ENCODE measurements around the gene BTNL9.
"Not testable (repeated sequence)": the region's sequence is repeated elsewhere in the genome, so short reads cannot be mapped to it uniquely, and the experiment has no call there.

The BTNL9 gene

GRCh38 chr5:181039931-181040630 is at the start of gene BTNL9:
Gene BTNL9 (plus strand): TSS chr5:181040266. CDS start chr5:181045490, 5,224 bp downstream.
- no peak for DNase-seq (ENCODE audit: low spot score)

- DNase-seq (ENCODE audit: low spot score): no peak
Observed at GRCh38 chr5:180990882-180991242, 49.2 kb upstream of the BTNL9 start.

- no peak for DNase-seq (ENCODE audit: low spot score)
Observed at GRCh38 chr5:181001947-181002346, 38.1 kb upstream of the BTNL9 start.

GRCh38 chr5:181005791-181006190 is 34.3 kb upstream of the BTNL9 start:
- no peak for DNase-seq (ENCODE audit: low spot score)

GRCh38 chr5:181008136-181008535 is 31.9 kb upstream of the BTNL9 start:
- DNase-seq (ENCODE audit: low spot score): no peak

GRCh38 chr5:181010018-181010417 is 30.0 kb upstream of the BTNL9 start:
- DNase-seq (ENCODE audit: low spot score): not testable (repeated sequence)

GRCh38 chr5:181014654-181015053 is 25.4 kb upstream of the BTNL9 start:
- DNase-seq (ENCODE audit: low spot score): not testable (repeated sequence)

GRCh38 chr5:181017448-181017847 is 22.6 kb upstream of the BTNL9 start:
- DNase-seq (ENCODE audit: low spot score): not testable (repeated sequence)

- no peak for DNase-seq (ENCODE audit: low spot score)
Observed at GRCh38 chr5:181020688-181021087, 19.4 kb upstream of the BTNL9 start.

GRCh38 chr5:181024245-181025064 is 15.6 kb upstream of the BTNL9 start:
- DNase-seq (ENCODE audit: low spot score): no peak

- no peak for DNase-seq (ENCODE audit: low spot score)
Observed at GRCh38 chr5:181027452-181028031, 12.5 kb upstream of the BTNL9 start.

GRCh38 chr5:181028032-181028819 is 11.8 kb upstream of the BTNL9 start:
- DNase-seq (ENCODE audit: low spot score): no peak

- DNase-seq (ENCODE audit: low spot score): no peak
Observed at GRCh38 chr5:181031716-181032115, 8.3 kb upstream of the BTNL9 start.

- DNase-seq (ENCODE audit: low spot score): peak; percentile 3
Observed at GRCh38 chr5:181035991-181036815, 3.9 kb upstream of the BTNL9 start.

GRCh38 chr5:181036816-181037364 is 3.2 kb upstream of the BTNL9 start:
- DNase-seq (ENCODE audit: low spot score): no peak

GRCh38 chr5:181037365-181037861 is 2.7 kb upstream of the BTNL9 start:
- DNase-seq (ENCODE audit: low spot score): no peak

GRCh38 chr5:181039471-181039870 is 595 bp upstream of the BTNL9 start:
- DNase-seq (ENCODE audit: low spot score): no peak

GRCh38 chr5:181040631-181040945 is 522 bp downstream of the BTNL9 start:
- no peak for DNase-seq (ENCODE audit: low spot score)

GRCh38 chr5:181041043-181041442 is 977 bp downstream of the BTNL9 start:
- no peak for DNase-seq (ENCODE audit: low spot score)

GRCh38 chr5:181042036-181042713 is 2.1 kb downstream of the BTNL9 start:
- no peak for DNase-seq (ENCODE audit: low spot score)
